ENCODE results near the gene WDR4. TPM values are rescaled to one million over a fixed set of nuclear protein-coding genes. Genes with fewer than 3 reads are reported as not detected.

WDR4 gene
- total RNA-seq, 1 donor from 2014 or later: 5.7 TPM

- no peak overlapping the region for H3K9ac ChIP-seq
- H3K9me3 ChIP-seq (ENCODE audit: low read depth): no peaks in the 10 kb centered on the region
- Mint-ChIP-seq H3K27me3 (ENCODE audit: insufficient read depth, low read depth) (peaks cover 5% of the 10 kb centered on the region), H3K9me3 (no peaks in the 10 kb centered on the region), H3K4me1 (peaks cover 9% of the 10 kb centered on the region), H3K4me3 (no peak overlapping the region), H3K27ac (no peak overlapping the region), H3K36me3 (peaks cover 5% of the 10 kb centered on the region)
- H3K27me3 ChIP-seq: peaks cover 13% of the 10 kb centered on the region
- no peaks in the 10 kb centered on the region for H3K79me2 ChIP-seq (ENCODE audit: low read depth)
- TF ChIP-seq CTCF (IDR thresholded peaks at IDR 0.05): no peak
- TF ChIP-seq EZH2phosphoT487 (IDR thresholded peaks at IDR 0.05): no peak
- no peak for TF ChIP-seq EZH2 (IDR thresholded peaks at IDR 0.05)
- H3K4me1 ChIP-seq: no peaks in the 10 kb centered on the region
- H3K27ac ChIP-seq: no peak overlapping the region
- no peaks in the 10 kb centered on the region for H4K20me1 ChIP-seq (ENCODE audit: low read depth)
- no peak overlapping the region for H2AFZ ChIP-seq (replicated peaks)
- H3K4me3 ChIP-seq: no peak overlapping the region
- no peaks in the 10 kb centered on the region for H3F3A ChIP-seq (ENCODE audit: low read depth)
- H3K4me2 ChIP-seq: no peak overlapping the region
- peaks cover 2% of the 10 kb centered on the region for H3K36me3 ChIP-seq
- no peak for DNase-seq (ENCODE audit: low spot score)
These were observed 43.5 kb downstream of the WDR4 start for GRCh38 chr21:42835611-42836401.

GRCh38 chr21:42835211-42835610 lies 44.1 kb downstream of the WDR4 start:
- Mint-ChIP-seq H3K4me3 (no peak overlapping the region), H3K27ac (no peak overlapping the region)
- no peaks in the 10 kb centered on the region for H3K4me1 ChIP-seq

GRCh38 chr21:42834726-42835191 lies 44.6 kb downstream of the WDR4 start:
- H3K27me3 ChIP-seq: peaks cover 17% of the 10 kb centered on the region
- Mint-ChIP-seq H3K27me3 (ENCODE audit: insufficient read depth, low read depth) (peaks cover 7% of the 10 kb centered on the region), H3K27ac (no peak overlapping the region), H3K4me1 (peaks cover 9% of the 10 kb centered on the region), H3K36me3 (peaks cover 5% of the 10 kb centered on the region), H3K4me3 (no peak overlapping the region), H3K9me3 (peaks cover 2% of the 10 kb centered on the region)
- TF ChIP-seq EZH2phosphoT487 (IDR thresholded peaks at IDR 0.05): no peak
- TF ChIP-seq CTCF (IDR thresholded peaks at IDR 0.05): no peak
- TF ChIP-seq EZH2 (IDR thresholded peaks at IDR 0.05): no peak
- H3K9ac ChIP-seq: no peak overlapping the region
- no peak overlapping the region for H3K4me2 ChIP-seq
- H3K79me2 ChIP-seq (ENCODE audit: low read depth): no peaks in the 10 kb centered on the region
- no peaks in the 10 kb centered on the region for H3K9me3 ChIP-seq (ENCODE audit: low read depth)
- no peaks in the 10 kb centered on the region for H3K36me3 ChIP-seq
- no peaks in the 10 kb centered on the region for H4K20me1 ChIP-seq (ENCODE audit: low read depth)
- no peak overlapping the region for H3K4me3 ChIP-seq
- DNase-seq (ENCODE audit: low spot score): no peak
- no peak overlapping the region for H3K27ac ChIP-seq
- H3K4me1 ChIP-seq: no peaks in the 10 kb centered on the region
- H2AFZ ChIP-seq (replicated peaks): no peak overlapping the region
- H3F3A ChIP-seq (ENCODE audit: low read depth): no peaks in the 10 kb centered on the region

More at GRCh38 chr21:42835211-42835610, 44.1 kb downstream of the WDR4 start:
- Histone ChIP-seq H3K4me3 (no peak overlapping the region), H3F3A (ENCODE audit: low read depth) (no peaks in the 10 kb centered on the region), H3K27ac (no peak overlapping the region), H3K79me2 (ENCODE audit: low read depth) (no peaks in the 10 kb centered on the region), H3K4me2 (no peak overlapping the region), H3K27me3 (peaks cover 13% of the 10 kb centered on the region), H3K36me3 (no peaks in the 10 kb centered on the region), H2AFZ (replicated peaks) (no peak overlapping the region), H4K20me1 (ENCODE audit: low read depth) (no peaks in the 10 kb centered on the region), H3K9me3 (ENCODE audit: low read depth) (no peaks in the 10 kb centered on the region), H3K9ac (no peak overlapping the region)
- peaks cover 7% of the 10 kb centered on the region for H3K27me3 Mint-ChIP-seq (ENCODE audit: insufficient read depth, low read depth)
- H3K4me1 Mint-ChIP-seq: peaks cover 9% of the 10 kb centered on the region
- no peaks in the 10 kb centered on the region for H3K9me3 Mint-ChIP-seq
- TF ChIP-seq CTCF (IDR thresholded peaks at IDR 0.05) (no peak), EZH2phosphoT487 (IDR thresholded peaks at IDR 0.05) (no peak), EZH2 (IDR thresholded peaks at IDR 0.05) (no peak)
- no peak for DNase-seq (ENCODE audit: low spot score)
- H3K36me3 Mint-ChIP-seq: peaks cover 5% of the 10 kb centered on the region
